Skin of body (tissue), 2 donors: ENCODE measurements around the gene DOCK10. TPM values are rescaled to one million over a fixed set of nuclear protein-coding genes. Genes with fewer than 3 reads are reported as not detected.

Experiments used
- DNase-seq: peaks from one replicate; lab custom pipeline; 2025; lab: John Stamatoyannopoulos, UW
- total RNA-seq: library from RNA; depleted of rRNA; stranded (reverse); fragments of >200 nt; gene quantifications from one replicate; pipeline ENCODE4 v1.2.3, GENCODE V29; 2014

The DOCK10 gene
- total RNA-seq, 1 donor from 2014 or later, result 21.3 TPM

GRCh38 chr2:224837558-224837957, 204.7 kb downstream of the DOCK10 start:
- peak; percentile 23 for DNase-seq

GRCh38 chr2:224837066-224837465, 205.2 kb downstream of the DOCK10 start:
- DNase-seq, result no peak

GRCh38 chr2:224836263-224836662, 206.0 kb downstream of the DOCK10 start:
- DNase-seq, result no peak

- no peak for DNase-seq
These were observed 206.9 kb downstream of the DOCK10 start for GRCh38 chr2:224835405-224835804.

GRCh38 chr2:224833986-224834385, 208.3 kb downstream of the DOCK10 start:
- no peak for DNase-seq

GRCh38 chr2:224832207-224832606, 210.1 kb downstream of the DOCK10 start:
- peak; percentile 12 for DNase-seq

- DNase-seq, result no peak
These were observed 210.7 kb downstream of the DOCK10 start for GRCh38 chr2:224831530-224831929.

GRCh38 chr2:224820283-224820991, 221.8 kb downstream of the DOCK10 start:
- DNase-seq, result no peak

- no peak for DNase-seq
These were observed 223.2 kb downstream of the DOCK10 start for GRCh38 chr2:224819075-224819474.

GRCh38 chr2:224817676-224818075, 224.6 kb downstream of the DOCK10 start:
- no peak for DNase-seq

GRCh38 chr2:224816816-224817215, 225.5 kb downstream of the DOCK10 start:
- DNase-seq, result no peak

GRCh38 chr2:224813578-224813977, 228.7 kb downstream of the DOCK10 start:
- DNase-seq, result no peak

GRCh38 chr2:224807153-224807964, 234.9 kb downstream of the DOCK10 start:
- no peak for DNase-seq

GRCh38 chr2:224803930-224804329, 238.3 kb downstream of the DOCK10 start:
- DNase-seq, result no peak

- no peak for DNase-seq
These were observed 239.9 kb downstream of the DOCK10 start for GRCh38 chr2:224802407-224802806.

- DNase-seq, result no peak
These were observed 240.9 kb downstream of the DOCK10 start for GRCh38 chr2:224801360-224801759.

- DNase-seq, result no peak
These were observed 242.6 kb downstream of the DOCK10 start for GRCh38 chr2:224799691-224800090.

- no peak for DNase-seq
These were observed 244.1 kb downstream of the DOCK10 start for GRCh38 chr2:224798180-224798579.

- no peak for DNase-seq
These were observed 245.5 kb downstream of the DOCK10 start for GRCh38 chr2:224796695-224797305.

- DNase-seq, result peak; percentile 93
These were observed 248.3 kb downstream of the DOCK10 start for GRCh38 chr2:224793946-224794345.

GRCh38 chr2:224786848-224787247, 255.4 kb downstream of the DOCK10 start:
- DNase-seq, result no peak

- DNase-seq, result no peak
These were observed 260.9 kb downstream of the DOCK10 start for GRCh38 chr2:224781400-224781799.
